HL-60 (cell line): ENCODE measurements around the gene SERPINB12.

Experiments
- CTCF ChIP-seq: IDR thresholded peaks from one replicate; pipeline ENCODE4 v1.5.1; 2011; ENCODE audit warnings: low read length, control low read depth, inconsistent platforms; ENCODE audit not compliant: insufficient read depth
- POLR2AphosphoS5 ChIP-seq: IDR thresholded peaks from 2 replicates; pipeline ENCODE4 v1.6.1; 2012; ENCODE audit warnings: low read depth
- REST ChIP-seq: IDR thresholded peaks from 2 replicates; pipeline ENCODE4 v1.6.1; 2012; ENCODE audit warnings: low read depth; ENCODE audit not compliant: insufficient replicate concordance

GRCh38 chr18:63552581-63552980 is 10.4 kb downstream of the SERPINB12 start:
- no peak for TF ChIP-seq CTCF
- TF ChIP-seq POLR2AphosphoS5: no peak
- no peak for TF ChIP-seq REST
